OCI-LY3 (cell line): ENCODE data around the gene ATP1B4.
"Not testable (repeated sequence)": the region's sequence is repeated elsewhere in the genome, so short reads cannot be mapped to it uniquely, and the experiment has no call there.

ENCODE experiments used
- H2AFZ ChIP-seq: fragments of 200-600, 300-600 bp; shearing (Covaris generic); 2 replicates; pipeline ENCODE4 v1.6.0; 2014; ENCODE audit warnings: antibody characterized with exemption, low read depth, low read length
- H3K27ac ChIP-seq: fragments of 200-600, 300-600 bp; sonication (generic); 2 replicates; pipeline ENCODE4 v1.5.1; 2014; ENCODE audit warnings: mild to moderate bottlenecking, low read length, moderate library complexity, mixed read lengths
- H3K27me3 ChIP-seq: fragments of 200-600, 300-600 bp; sonication (generic); 2 replicates; pipeline ENCODE4 v1.6.1; 2014; ENCODE audit warnings: low read depth, low read length, mixed read lengths
- H3K36me3 ChIP-seq: fragments of 200-600, 300-600 bp; sonication (generic); replicated peaks from 2 replicates; pipeline ENCODE3; 2014; ENCODE audit warnings: low read depth, low read length, mixed read lengths
- H3K4me1 ChIP-seq: fragments of 300-600, 200-600 bp; sonication (generic); 2 replicates; pipeline ENCODE4 v1.6.1; 2014; ENCODE audit warnings: low read length, mixed read lengths
- H3K4me2 ChIP-seq: fragments of 200-600, 300-600 bp; sonication (generic); 2 replicates; pipeline ENCODE4 v1.6.1; 2014; ENCODE audit warnings: low read length, mixed read lengths
- H3K4me3 ChIP-seq: fragments of 300-600, 200-600 bp; sonication (generic); 2 replicates; pipeline ENCODE4 v1.5.1; 2014; ENCODE audit warnings: antibody characterized with exemption, mild to moderate bottlenecking, low read length, moderate library complexity
- H3K79me2 ChIP-seq: fragments of 300-600, 200-600 bp; shearing (Covaris generic); 2 replicates; pipeline ENCODE4 v1.6.1; 2014; ENCODE audit warnings: mild to moderate bottlenecking, low read length, mixed read lengths
- H3K9ac ChIP-seq: fragments of 300-600, 200-600 bp; shearing (Covaris generic); 2 replicates; pipeline ENCODE4 v1.6.0; 2014; ENCODE audit warnings: mild to moderate bottlenecking, low read length, moderate library complexity
- H3K9me3 ChIP-seq: fragments of 200-600, 300-600 bp; shearing (Covaris generic); 2 replicates; pipeline ENCODE4 v1.6.1; 2014; ENCODE audit warnings: low read length, mixed read lengths; ENCODE audit not compliant: insufficient read depth
- H4K20me1 ChIP-seq: fragments of 200-600, 300-600 bp; sonication (generic); 2 replicates; pipeline ENCODE4 v1.6.1; 2016; ENCODE audit warnings: low read length, mixed read lengths; ENCODE audit not compliant: insufficient read depth
- CTCF ChIP-seq: fragments of 200-600, 300-600 bp; sonication (generic); IDR thresholded peaks from 2 replicates; pipeline ENCODE4 v1.5.1; 2014; ENCODE audit warnings: antibody characterized with exemption, low read length, low read depth
- EZH2phosphoT487 ChIP-seq: fragments of 200-600 bp; shearing (Covaris generic); IDR thresholded peaks from 2 replicates; pipeline ENCODE4 v1.6.1; 2018; ENCODE audit warnings: antibody characterized with exemption, mixed run types, low read depth

Gene ATP1B4

GRCh38 chrX:120334603-120335002, 27.3 kb upstream of the ATP1B4 start:
- no peak overlapping the region for H3K27ac ChIP-seq
- no peaks in the 10 kb centered on the region for H3K36me3 ChIP-seq
- no peak overlapping the region for H3K4me3 ChIP-seq
- H3K9ac ChIP-seq: no peak overlapping the region
- H4K20me1 ChIP-seq: no peaks in the 10 kb centered on the region
- TF ChIP-seq CTCF (no peak), EZH2phosphoT487 (no peak)
- H3K27me3 ChIP-seq: no peaks in the 10 kb centered on the region
- 0 out of 2 replicates have a peak, but pooled peaks cover 6% of the 10 kb centered on the region for H3K9me3 ChIP-seq
- H3K79me2 ChIP-seq: no peaks in the 10 kb centered on the region
- H3K4me1 ChIP-seq: no peaks in the 10 kb centered on the region
- no peak overlapping the region for H2AFZ ChIP-seq
- H3K4me2 ChIP-seq: no peak overlapping the region

GRCh38 chrX:120335289-120335688, 26.6 kb upstream of the ATP1B4 start:
- no peaks in the 10 kb centered on the region for H4K20me1 ChIP-seq
- no peaks in the 10 kb centered on the region for H3K36me3 ChIP-seq
- no peak for TF ChIP-seq EZH2phosphoT487
- TF ChIP-seq CTCF: no peak

GRCh38 chrX:120336899-120337298, 25.0 kb upstream of the ATP1B4 start:
- Histone ChIP-seq H3K4me1 (no peaks in the 10 kb centered on the region), H4K20me1 (no peaks in the 10 kb centered on the region), H3K36me3 (no peaks in the 10 kb centered on the region), H3K27me3 (no peaks in the 10 kb centered on the region), H3K79me2 (no peaks in the 10 kb centered on the region), H3K9me3 (0 out of 2 replicates have a peak, but pooled peaks cover 6% of the 10 kb centered on the region), H3K4me3 (no peak overlapping the region), H3K27ac (no peak overlapping the region), H3K4me2 (no peak overlapping the region), H2AFZ (no peak overlapping the region), H3K9ac (no peak overlapping the region)
- TF ChIP-seq EZH2phosphoT487: no peak
- no peak for TF ChIP-seq CTCF

More at GRCh38 chrX:120335289-120335688, 26.6 kb upstream of the ATP1B4 start:
- no peak overlapping the region for H3K9ac ChIP-seq
- H3K27me3 ChIP-seq: no peaks in the 10 kb centered on the region
- H3K79me2 ChIP-seq: no peaks in the 10 kb centered on the region
- no peak overlapping the region for H3K27ac ChIP-seq
- H3K4me1 ChIP-seq: no peaks in the 10 kb centered on the region
- no peak overlapping the region for H3K4me3 ChIP-seq
- 0 out of 2 replicates have a peak, but pooled peaks cover 6% of the 10 kb centered on the region for H3K9me3 ChIP-seq
- no peak overlapping the region for H3K4me2 ChIP-seq
- no peak overlapping the region for H2AFZ ChIP-seq

GRCh38 chrX:120344566-120344965, 17.3 kb upstream of the ATP1B4 start:
- H3K4me3 ChIP-seq, H3K27ac ChIP-seq, H3K27me3 ChIP-seq, H3K9me3 ChIP-seq, H3K79me2 ChIP-seq, H4K20me1 ChIP-seq, H3K4me2 ChIP-seq, H3K36me3 ChIP-seq, H2AFZ ChIP-seq, H3K4me1 ChIP-seq, H3K9ac ChIP-seq: not testable (repeated sequence)
